Breast epithelium (tissue), 4 donors: ENCODE data around the gene RASSF7. TPM values are rescaled to one million over a fixed set of nuclear protein-coding genes. Genes with fewer than 3 reads are reported as not detected.

Source experiments
- DNase-seq, 2 donors: peaks; one replicate each; pipeline ENCODE4 v3.0.0-alpha.2; 2019; ENCODE audit warnings: low spot score in 2 of 2
- H3K27ac ChIP-seq, 2 donors: fragments of 200-600 bp; sonication (generic) in 1 of 2; one replicate each; pipeline ENCODE4 v1.5.1; 2016 to 2019; ENCODE audit warnings: mild to moderate bottlenecking in 1 of 2
- H3K27me3 ChIP-seq, 2 donors: fragments of 200-600 bp; sonication (generic) in 1 of 2; one replicate each; pipeline versions ENCODE4 v1.5.1 to v1.6.0; 2017 to 2019; ENCODE audit warnings: control low read depth in 1 of 2, mild to moderate bottlenecking in 1 of 2
- H3K36me3 ChIP-seq: fragments of 200-600 bp; one replicate; pipeline ENCODE4 v1.5.1; 2019
- H3K4me1 ChIP-seq, 2 donors: fragments of 200-600 bp; sonication (generic); one replicate each; pipeline ENCODE4 v1.5.1; 2016 to 2019; ENCODE audit warnings: control low read depth in 1 of 2
- H3K4me3 ChIP-seq, 3 donors: fragments of 200-600 bp; sonication (generic); 1 replicate in 2 of 3; 2 replicates in 1 of 3; pipeline ENCODE4 v1.5.1; 2016 to 2019; ENCODE audit warnings: mild to moderate bottlenecking in 3 of 3, moderate library complexity in 2 of 3
- H3K9me3 ChIP-seq, 2 donors: fragments of 200-600 bp; sonication (generic) in 1 of 2; one replicate each; pipeline ENCODE4 v1.5.1; 2016 to 2019; ENCODE audit warnings: control low read depth in 1 of 2
- CTCF ChIP-seq, 3 donors: fragments of 450-650 bp; IDR thresholded peaks; one replicate each; pipeline ENCODE4 v1.5.1; 2016 to 2017; ENCODE audit warnings: antibody characterized with exemption in 3 of 3, mild to moderate bottlenecking in 3 of 3, moderate library complexity in 3 of 3
- POLR2A ChIP-seq: fragments of 450-650 bp; IDR thresholded peaks from one replicate; pipeline ENCODE4 v1.6.1; 2016; ENCODE audit warnings: antibody characterized with exemption, mild to moderate bottlenecking, moderate library complexity
- POLR2AphosphoS5 ChIP-seq, 3 donors: sonication (generic); formaldehyde crosslinking; IDR thresholded peaks; one replicate each; pipeline ENCODE4 v1.6.1; 2017; ENCODE audit warnings: antibody characterized with exemption in 3 of 3
- intact Hi-C: fragments of 100-400 bp; cut with DNase I; formaldehyde crosslinking; loops from one replicate; pipeline ENCODE4 v1.15.1; 2023; ENCODE audit warnings: low total_unique reads
- total RNA-seq, 3 donors: library from RNA; depleted of rRNA; stranded (reverse); fragments of >200 nt; gene quantifications; one replicate each; pipeline ENCODE4 v1.1.0, GENCODE V29; 2016

RASSF7 gene
- total RNA-seq, 3 donors from 2014 or later = 7.5 to 58.5 (median 33.1) TPM

DNA sequence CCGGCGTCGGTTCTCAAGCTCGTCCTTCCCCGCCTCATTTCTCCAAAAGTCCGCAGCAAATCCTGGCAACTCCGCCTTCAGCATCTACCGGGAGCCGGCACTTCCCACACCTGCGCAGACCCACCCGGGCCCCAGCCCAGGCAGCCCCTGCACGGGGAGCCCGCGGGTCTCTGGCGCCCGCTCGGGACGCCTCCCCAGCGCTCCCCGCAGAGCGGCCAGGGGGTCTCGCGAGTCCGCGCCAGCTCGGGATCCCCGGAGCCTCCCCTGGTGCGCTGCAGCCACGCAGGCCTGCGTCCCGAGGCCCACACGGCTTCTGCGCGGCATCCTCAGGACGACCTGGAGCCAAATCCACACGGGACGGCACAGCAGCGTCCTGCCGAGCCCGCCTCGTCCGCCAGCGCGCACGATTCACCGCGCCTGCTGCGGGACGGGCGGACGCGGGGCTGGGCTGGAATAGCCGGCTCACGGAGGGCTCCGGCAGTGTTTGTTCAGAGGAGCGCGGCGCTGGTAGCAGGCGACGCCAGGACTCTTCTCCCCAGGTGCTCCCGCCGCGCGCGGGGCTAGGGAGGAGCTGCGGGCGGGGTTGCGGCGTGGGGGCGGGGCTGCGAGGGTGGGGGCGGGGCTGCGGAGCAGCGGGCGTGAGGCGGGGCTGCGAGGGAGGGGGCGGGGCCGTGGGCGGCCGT lies 14.7 kb downstream of the RASSF7 start:
- peak overlapping the region; percentile 49 to 96 (median 86) for H3K4me3 ChIP-seq
- H3K27me3 ChIP-seq = no peaks in the 10 kb centered on the region
- intact Hi-C loops = no loop called here
- H3K9me3 ChIP-seq = no peaks in the 10 kb centered on the region
- H3K36me3 ChIP-seq = no peaks in the 10 kb centered on the region
- no peak for TF ChIP-seq CTCF (IDR thresholded peaks at IDR 0.05)
- TF ChIP-seq POLR2AphosphoS5 (IDR thresholded peaks at IDR 0.05) = peak in 2 of 3 donors; percentile 27 to 40
- no peak for DNase-seq
- peaks cover 11 to 38% of the 10 kb centered on the region in 2 donors for H3K4me1 ChIP-seq
- peak overlapping the region; percentile 7 to 48 for H3K27ac ChIP-seq

- intact Hi-C loops = no loop called here
- H3K9me3 ChIP-seq = no peaks in the 10 kb centered on the region
- peaks cover 11 to 38% of the 10 kb centered on the region in 2 donors for H3K4me1 ChIP-seq
These were observed 15.4 kb downstream of the RASSF7 start, which contains the start of gene PHRF1 for GRCh38 chr11:575996-576768. Gene PHRF1 (plus strand): TSS chr11:576470. CDS start chr11:581513, 5,043 bp downstream.

DNA sequence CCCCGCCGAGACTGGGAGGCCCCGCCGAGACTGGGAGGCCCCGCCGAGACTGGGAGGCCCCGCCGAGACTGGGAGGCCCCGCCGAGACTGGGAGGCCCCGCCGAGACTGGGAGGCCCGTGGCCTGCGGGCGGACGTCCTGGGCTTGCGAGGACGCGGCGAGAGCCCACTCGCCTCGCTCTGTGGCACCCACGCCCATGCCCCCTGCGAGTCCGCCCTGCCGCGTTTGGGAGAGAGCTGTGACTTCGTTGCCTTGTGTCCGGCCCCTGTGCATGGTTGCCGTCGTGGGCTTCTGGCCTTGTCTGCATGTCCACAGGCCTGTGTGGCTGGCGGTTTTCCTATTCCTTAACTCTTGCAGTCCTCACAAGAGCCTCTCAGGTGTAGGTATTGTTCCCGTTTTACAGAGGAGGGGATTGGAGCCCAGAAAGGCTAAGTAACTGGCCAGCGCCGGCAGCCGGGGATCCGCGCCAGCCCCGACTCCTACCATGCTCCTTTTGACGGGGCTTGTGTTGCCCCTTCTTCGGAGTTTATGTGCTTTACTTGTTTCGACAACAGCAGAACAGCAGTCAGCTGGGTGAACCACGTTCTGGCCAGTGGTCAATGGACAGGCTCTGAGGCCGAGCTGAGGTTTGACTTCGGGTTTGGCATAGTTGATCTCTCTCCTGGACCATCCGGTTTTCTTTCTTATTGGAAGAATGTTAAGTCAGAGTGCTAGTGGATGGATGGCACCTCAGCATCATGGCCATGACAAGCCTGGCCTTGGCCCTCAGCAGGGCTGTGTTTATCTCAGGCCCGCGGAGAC lies 16.2 kb downstream of the RASSF7 start:
- H3K27ac ChIP-seq = peak overlapping the region; percentile 48 to 90
- no peaks in the 10 kb centered on the region for H3K36me3 ChIP-seq
- intact Hi-C loops = no loop called here
- DNase-seq = no peak
- H3K9me3 ChIP-seq = no peaks in the 10 kb centered on the region
- no peak for TF ChIP-seq POLR2A
- TF ChIP-seq CTCF (IDR thresholded peaks at IDR 0.05) = no peak
- TF ChIP-seq POLR2AphosphoS5 (IDR thresholded peaks at IDR 0.05) = no peak
- no peaks in the 10 kb centered on the region for H3K27me3 ChIP-seq
- H3K4me1 ChIP-seq = peaks cover 11 to 38% of the 10 kb centered on the region in 2 donors
- peak overlapping the region; percentile 86 to 96 (median 91) for H3K4me3 ChIP-seq

More at GRCh38 chr11:575996-576768, 15.4 kb downstream of the RASSF7 start, which contains the start of gene PHRF1:
- Histone ChIP-seq H3K36me3 (no peaks in the 10 kb centered on the region), H3K4me3 (peak within 1 kb of the TSS; percentile 86 to 96 (median 91)), H3K27ac (peak within 1 kb of the TSS; percentile 90 to 94), H3K27me3 (no peaks in the 10 kb centered on the region)
- TF ChIP-seq POLR2AphosphoS5 (IDR thresholded peaks at IDR 0.05) (peak; percentile 83 to 97 (median 89)), POLR2A (no peak), CTCF (IDR thresholded peaks at IDR 0.05) (peak; percentile 13 to 32 (median 22))
- peak; percentile 96 to 97 for DNase-seq

- no peaks in the 10 kb centered on the region for H3K9me3 ChIP-seq
- H3K4me3 ChIP-seq = peak overlapping the region; percentile 86 to 96 (median 91)
- TF ChIP-seq CTCF (IDR thresholded peaks at IDR 0.05) (no peak), POLR2A (no peak), POLR2AphosphoS5 (IDR thresholded peaks at IDR 0.05) (no peak)
- no peak for DNase-seq
- no peak overlapping the region for H3K27ac ChIP-seq
- peaks cover 11 to 38% of the 10 kb centered on the region in 2 donors for H3K4me1 ChIP-seq
- no peaks in the 10 kb centered on the region for H3K36me3 ChIP-seq
- H3K27me3 ChIP-seq = no peaks in the 10 kb centered on the region
- intact Hi-C loops = no loop called here
These were observed 16.8 kb downstream of the RASSF7 start for GRCh38 chr11:577611-577894.
